Stimulated activated CD8-positive, alpha-beta memory T cell treated with anti-CD3 and anti-CD28 coated beads, Interleukin-7, amount 100 ng/mL, for 48 hours (primary cell): ENCODE results near the gene SBK2.
"Not testable (repeated sequence)": the region's sequence is repeated elsewhere in the genome, so short reads cannot be mapped to it uniquely, and the experiment has no call there.

Source experiments
- DNase-seq, 2 donors: peaks; one replicate each; pipeline ENCODE4 v3.0.0-alpha.2; 2020; ENCODE audit warnings: low read depth in 1 of 2; ENCODE audit errors: extremely low read depth in 1 of 2

Gene SBK2

GRCh38 chr19:55537741-55538111 lies 793 bp upstream of the SBK2 start:
- no peak for DNase-seq

- no peak for DNase-seq
These were observed 567 bp downstream of the SBK2 start for GRCh38 chr19:55536366-55536765.

- no peak for DNase-seq
These were observed 975 bp downstream of the SBK2 start for GRCh38 chr19:55535965-55536350.

- DNase-seq: no peak
These were observed 1.6 kb downstream of the SBK2 start for GRCh38 chr19:55535173-55535964.

GRCh38 chr19:55534280-55534679 lies 2.7 kb downstream of the SBK2 start:
- DNase-seq: not testable (repeated sequence)

- DNase-seq: no peak
These were observed 5.9 kb downstream of the SBK2 start for GRCh38 chr19:55530996-55531395.

- DNase-seq: no peak
These were observed 7.2 kb downstream of the SBK2 start for GRCh38 chr19:55529636-55530234.

GRCh38 chr19:55528030-55528803 lies 8.7 kb downstream of the SBK2 start:
- no peak for DNase-seq

- DNase-seq: no peak
These were observed 9.5 kb downstream of the SBK2 start for GRCh38 chr19:55527197-55528029.

GRCh38 chr19:55526216-55527196 lies 10.4 kb downstream of the SBK2 start:
- DNase-seq: no peak

GRCh38 chr19:55525289-55526101 lies 11.4 kb downstream of the SBK2 start:
- DNase-seq: no peak

GRCh38 chr19:55520691-55521292 lies 16.1 kb downstream of the SBK2 start:
- DNase-seq: no peak

- DNase-seq: no peak
These were observed 17.3 kb downstream of the SBK2 start for GRCh38 chr19:55519451-55520311.

- peak; percentile 75 to 83 for DNase-seq
These were observed 19.9 kb downstream of the SBK2 start for GRCh38 chr19:55516878-55517620.

GRCh38 chr19:55508120-55508519 lies 28.8 kb downstream of the SBK2 start:
- DNase-seq: no peak

- DNase-seq: no peak
These were observed 32.0 kb downstream of the SBK2 start for GRCh38 chr19:55504981-55505380.

GRCh38 chr19:55504252-55504603 lies 32.7 kb downstream of the SBK2 start:
- DNase-seq: no peak
